SK-N-MC (cell line): Measurements from ENCODE around the gene PDE1C.

ENCODE experiments used
- EZH2 ChIP-seq: fragments of 200-600 bp; sonication (generic); IDR thresholded peaks from one replicate; pipeline ENCODE4 v1.6.1; 2017; ENCODE audit warnings: antibody characterized with exemption
- POLR2AphosphoS5 ChIP-seq: IDR thresholded peaks from 2 replicates; pipeline ENCODE4 v1.6.1; 2012; ENCODE audit warnings: mild to moderate bottlenecking, low read depth, low read length, borderline replicate concordance

- TF ChIP-seq POLR2AphosphoS5 = peak; percentile 62; the same call in 1 of the 2 replicates
- TF ChIP-seq EZH2 = no peak
Measured at GRCh38 chr7:32059289-32060011, 10.8 kb downstream of the PDE1C start.
